ENCODE measurements around the gene IL1RL1. TPM values are rescaled to one million over a fixed set of nuclear protein-coding genes. Genes with fewer than 3 reads are reported as not detected.
A peak's percentile ranks its signal among the peaks of the same experiment; 100 is the strongest.
"Not testable (repeated sequence)": the region's sequence is repeated elsewhere in the genome, so short reads cannot be mapped to it uniquely, and the experiment has no call there.

The IL1RL1 gene
- total RNA-seq, 2 donors from 2014 or later: 15.8 to 16.2 TPM

DNA sequence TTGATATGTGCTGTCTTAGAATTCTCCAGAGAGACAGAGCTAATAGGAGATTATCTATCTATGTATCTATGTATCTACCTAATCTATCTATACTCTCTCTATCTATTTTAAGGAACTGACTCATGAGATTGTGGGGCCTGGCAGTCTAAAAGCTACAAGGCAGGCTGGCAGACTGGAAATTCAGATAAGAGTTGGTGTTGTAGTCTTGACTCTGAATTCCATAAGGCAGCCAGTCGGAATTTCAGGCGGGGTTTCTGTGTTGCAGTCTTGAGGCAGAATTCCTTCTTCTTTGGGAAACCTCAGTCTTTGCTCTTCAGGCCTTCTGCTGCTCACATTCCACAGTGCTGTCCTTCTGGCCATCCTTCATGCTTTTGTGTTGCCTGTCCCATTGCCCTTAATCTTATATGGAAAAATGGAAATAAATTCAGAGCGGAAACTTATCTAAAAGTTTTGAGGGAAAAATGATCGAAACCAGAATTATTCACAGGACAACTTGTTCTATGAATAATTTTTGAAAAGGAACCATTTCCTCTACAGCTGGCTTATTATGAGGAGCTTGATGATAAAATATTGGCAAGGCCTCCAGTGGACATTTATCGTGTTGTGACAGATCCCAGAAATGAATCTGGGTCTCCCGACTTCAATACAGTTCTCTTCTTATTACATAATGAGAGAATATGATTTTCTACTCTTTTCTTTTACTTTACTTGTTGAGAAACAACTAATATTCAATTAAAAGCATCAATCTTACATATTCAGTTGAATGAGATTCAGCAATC, 10.8 kb downstream of the IL1RL1 start:
- intact Hi-C loops (cut with DNase I): no loop called here
- no peak for DNase-seq (ENCODE audit: low spot score)

DNA sequence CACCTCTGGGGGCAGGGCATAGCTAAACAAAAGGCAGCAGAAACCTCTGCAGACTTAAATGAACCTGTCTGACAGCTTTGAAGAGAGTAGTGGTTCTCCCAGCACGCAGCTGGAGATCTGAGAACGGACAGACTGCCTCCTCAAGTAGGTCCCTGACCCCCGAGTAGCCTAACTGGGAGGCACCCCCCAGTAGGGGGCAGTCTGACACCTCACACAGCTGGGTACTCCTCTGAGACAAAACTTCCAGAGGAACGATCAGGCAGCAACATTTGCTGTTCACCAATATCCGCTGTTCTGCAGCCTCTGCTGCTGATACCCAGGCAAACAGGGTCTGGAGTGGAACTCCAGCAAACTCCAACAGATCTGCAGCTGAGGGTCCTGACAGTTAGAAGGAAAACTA, 13.6 kb downstream of the IL1RL1 start:
- DNase-seq (ENCODE audit: low spot score); intact Hi-C loops (cut with DNase I): not testable (repeated sequence)

DNA sequence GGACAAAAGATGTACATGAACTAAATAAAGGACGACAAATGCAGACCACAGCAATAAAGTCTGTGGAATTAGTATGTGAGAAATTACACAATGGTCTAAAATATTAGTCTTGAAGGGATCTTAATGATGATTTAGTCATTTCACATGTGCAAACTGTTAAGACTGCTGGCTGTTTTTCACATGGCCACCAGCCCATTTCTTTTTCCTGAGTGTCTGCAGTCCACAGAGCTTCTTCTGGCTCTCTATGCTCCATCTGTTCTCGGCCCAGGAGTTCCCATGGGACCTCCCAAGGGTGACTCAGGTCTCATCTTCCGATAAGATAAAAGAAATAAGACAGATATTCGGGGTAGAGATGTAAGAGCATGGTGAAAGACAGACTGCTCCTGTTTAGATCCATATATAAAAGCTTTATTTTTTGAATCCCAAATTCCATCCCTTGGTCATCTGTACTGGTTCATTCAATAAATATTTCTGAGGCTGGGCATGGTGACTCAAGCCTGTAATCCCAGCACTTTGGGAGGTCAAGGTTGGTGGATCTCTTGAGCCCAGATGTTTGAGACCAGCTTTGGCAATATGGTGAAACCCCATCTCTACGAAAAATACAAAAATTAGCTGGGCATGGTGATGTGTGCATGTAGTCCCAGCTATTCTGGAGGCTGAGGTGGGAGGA, 20.1 kb downstream of the IL1RL1 start:
- intact Hi-C loops (cut with DNase I): loop anchor here in 1 of 2 donors (5.0 kb wide), 1 partner anchor 1349 kb away; no protein-coding TSS in a partner anchor
- DNase-seq (ENCODE audit: low spot score): no peak

DNA sequence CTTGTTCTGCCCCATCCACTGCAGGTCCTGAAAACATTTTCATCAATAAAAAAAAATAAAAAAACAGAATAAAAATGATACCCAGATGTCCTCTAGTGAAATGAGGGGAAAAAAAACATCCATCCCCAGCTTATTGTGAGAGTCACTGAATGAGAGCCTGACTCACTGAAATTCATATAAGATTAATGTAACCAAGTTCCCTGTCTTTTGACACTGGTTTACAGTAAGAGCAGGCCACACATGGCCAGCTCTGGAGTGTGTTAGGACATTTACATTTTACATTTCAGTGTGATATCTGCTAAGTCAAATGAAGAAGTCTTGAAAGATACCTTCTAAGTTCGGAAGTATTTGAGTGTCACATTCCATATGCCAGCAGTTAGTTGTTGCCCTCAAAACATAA, 23.1 kb downstream of the IL1RL1 start:
- intact Hi-C loops (cut with DNase I): loop anchor here in 1 of 2 donors (5.0 kb wide), 1 partner anchor 1352 kb away; no protein-coding TSS in a partner anchor

DNA sequence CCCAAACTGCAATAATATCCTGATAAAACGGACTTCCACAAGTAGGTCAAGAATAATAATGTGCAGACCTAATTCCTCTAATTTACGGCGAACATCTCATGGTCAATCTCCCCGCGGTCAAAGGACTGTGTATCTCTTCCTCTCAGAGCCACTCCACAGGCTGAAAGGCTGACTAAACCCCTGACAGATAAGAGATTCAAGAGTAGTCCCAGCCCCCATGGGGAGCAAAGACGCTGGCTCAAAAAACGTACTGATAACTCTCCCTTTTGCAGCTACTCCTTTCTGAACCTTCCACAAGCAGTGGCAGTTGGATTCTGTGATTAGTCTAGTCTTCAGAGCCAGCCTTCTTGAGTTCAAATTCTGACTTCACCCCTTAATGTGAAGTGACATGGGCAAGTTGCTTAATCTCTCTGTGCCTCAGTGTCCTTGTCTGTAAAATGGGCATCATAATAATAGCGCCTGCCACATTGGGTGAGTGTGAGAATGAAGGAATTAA, 24.6 kb downstream of the IL1RL1 start:
- no peak for DNase-seq (ENCODE audit: low spot score)

More for the DNA sequence above, 23.1 kb downstream of the IL1RL1 start:
- DNase-seq (ENCODE audit: low spot score): no peak

DNA sequence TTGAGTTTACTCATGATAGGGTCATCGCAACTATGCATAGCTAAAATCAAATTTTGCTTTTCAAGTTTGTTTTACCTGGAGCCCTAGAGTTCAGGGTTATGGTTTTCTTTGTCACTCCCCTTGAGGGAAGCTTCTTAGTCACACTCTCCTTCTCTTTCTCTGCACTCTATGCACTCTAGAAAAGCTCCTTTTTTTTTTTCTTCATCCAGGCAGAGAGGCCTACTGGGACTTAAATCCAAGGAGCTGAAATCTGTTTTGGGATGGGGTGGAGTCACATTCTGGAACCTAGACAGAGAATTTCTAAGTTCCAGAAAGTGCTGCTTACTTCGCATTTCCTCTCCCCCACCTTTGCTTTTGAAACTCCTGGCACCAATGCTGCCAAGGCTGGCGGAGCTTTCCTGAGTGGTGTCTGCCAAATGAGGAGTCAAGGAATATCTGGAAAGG, 25.2 kb downstream of the IL1RL1 start:
- DNase-seq (ENCODE audit: low spot score): no peak
- intact Hi-C loops (cut with DNase I): no loop called here

More for the DNA sequence above, 24.6 kb downstream of the IL1RL1 start:
- intact Hi-C loops (cut with DNase I): no loop called here

DNA sequence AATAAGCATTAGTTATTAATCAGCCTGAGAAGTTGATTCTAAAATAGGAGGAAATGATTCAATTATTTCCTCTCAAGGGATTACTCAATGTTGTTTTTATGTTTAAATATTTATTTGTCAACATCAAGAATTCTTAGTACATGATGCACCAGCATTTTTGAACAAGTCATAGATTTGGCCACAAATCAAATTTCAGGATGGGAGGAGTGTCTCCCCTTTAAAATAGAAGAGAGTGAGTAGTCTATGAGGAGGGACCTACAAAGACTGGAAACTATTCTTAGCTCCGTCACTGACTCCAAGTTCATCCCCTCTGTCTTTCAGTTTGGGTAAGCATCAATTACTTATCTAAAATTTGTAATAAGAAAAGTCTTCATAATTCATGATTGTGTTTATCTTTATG, 25.6 kb downstream of the IL1RL1 start:
- intact Hi-C loops (cut with DNase I): no loop called here
- DNase-seq (ENCODE audit: low spot score): no peak

DNA sequence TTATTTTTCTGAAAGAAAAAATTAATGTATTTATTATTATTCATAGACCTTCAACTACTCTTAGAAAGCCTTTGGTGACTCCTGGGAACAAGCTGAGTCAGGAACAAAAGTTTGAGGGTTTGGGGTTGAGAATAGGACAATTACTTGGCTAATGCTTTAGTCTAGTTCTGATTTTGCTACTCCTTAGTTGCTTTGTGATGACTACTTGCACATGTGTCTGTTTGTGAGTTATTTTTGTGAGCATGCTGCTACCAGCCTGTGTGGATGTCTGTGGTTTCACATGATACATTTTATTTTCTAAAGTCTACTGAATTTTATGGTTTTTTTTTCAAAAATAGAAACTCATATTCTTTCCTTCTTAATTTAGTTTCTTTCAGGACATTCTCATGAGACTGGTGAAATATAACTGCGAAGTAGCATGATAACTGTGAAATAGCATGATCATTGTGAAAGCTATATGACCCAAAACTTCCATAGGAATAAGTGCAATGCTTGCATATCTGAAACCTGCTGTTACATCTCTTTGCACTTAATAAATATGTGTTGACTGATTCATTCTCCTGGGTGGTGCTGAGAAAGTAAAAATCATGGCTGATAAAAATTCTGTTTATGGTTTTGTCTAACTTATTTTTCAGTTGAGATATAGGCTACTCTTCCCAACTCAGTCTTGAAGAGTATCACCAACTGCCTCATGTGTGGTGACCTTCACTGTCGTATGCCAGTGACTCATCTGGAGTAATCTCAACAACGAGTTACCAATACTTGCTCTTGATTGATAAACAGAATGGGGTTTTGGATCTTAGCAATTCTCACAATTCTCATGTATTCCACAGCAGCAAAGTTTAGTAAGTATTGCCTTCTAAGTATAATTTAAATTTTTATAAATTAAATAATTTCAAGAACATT, 26.4 kb downstream of the IL1RL1 start:
- intact Hi-C loops (cut with DNase I): no loop called here
- DNase-seq (ENCODE audit: low spot score): no peak

DNA sequence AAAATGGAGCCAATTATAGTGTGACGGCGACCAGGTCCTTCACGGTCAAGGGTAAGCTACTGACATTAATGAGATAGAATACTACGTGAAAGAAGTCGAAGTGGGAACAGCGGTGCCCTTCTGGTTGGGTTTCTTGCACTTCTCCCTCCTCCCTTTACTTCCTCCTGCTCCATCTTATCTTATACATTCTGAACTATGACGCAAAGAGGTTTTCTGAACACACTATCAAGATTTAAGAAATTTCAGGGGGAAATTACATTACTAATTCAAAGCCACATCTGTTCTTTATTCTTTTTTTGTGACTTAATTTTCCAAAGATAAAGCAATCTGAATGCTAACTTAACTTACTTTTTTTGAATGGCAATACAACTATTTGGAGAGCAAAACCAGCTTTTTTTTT, 29.4 kb downstream of the IL1RL1 start:
- intact Hi-C loops (cut with DNase I): no loop called here
- no peak for DNase-seq (ENCODE audit: low spot score)

DNA sequence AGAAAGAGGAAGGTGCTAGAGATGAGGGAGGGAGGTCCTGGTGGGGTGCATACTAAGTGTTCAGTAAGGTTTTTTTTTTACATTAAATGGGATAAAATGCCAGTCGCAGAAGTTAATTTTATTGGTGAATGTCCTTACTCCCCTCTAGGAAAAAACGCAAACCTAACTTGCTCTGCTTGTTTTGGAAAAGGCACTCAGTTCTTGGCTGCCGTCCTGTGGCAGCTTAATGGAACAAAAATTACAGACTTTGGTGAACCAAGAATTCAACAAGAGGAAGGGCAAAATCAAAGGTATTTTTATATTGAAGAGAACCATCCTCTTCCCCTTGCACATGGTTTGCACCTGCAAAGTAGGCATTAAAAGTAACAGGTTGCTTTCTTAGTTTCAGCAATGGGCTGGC, 31.5 kb downstream of the IL1RL1 start:
- DNase-seq (ENCODE audit: low spot score): no peak
- intact Hi-C loops (cut with DNase I): no loop called here

DNA sequence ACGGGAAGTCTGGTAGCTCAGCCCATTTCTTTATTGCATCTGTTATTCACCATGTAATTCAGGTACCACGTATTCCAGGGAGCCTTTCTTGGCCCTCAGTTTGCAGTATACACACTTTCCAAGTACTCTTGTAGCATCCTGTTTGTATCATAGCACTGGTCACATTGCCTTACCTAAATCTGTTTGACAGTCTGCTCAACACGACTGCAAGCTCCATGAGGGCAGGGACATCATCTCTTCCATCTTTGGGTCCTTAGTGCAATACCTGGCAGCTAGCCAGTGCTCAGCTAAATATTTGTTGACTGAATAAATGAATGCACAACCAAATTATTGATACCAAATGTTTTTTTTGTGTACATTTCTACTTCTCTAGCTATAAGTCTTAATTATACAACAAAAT, 33.0 kb downstream of the IL1RL1 start:
- DNase-seq (ENCODE audit: low spot score): no peak
- intact Hi-C loops (cut with DNase I): no loop called here

DNA sequence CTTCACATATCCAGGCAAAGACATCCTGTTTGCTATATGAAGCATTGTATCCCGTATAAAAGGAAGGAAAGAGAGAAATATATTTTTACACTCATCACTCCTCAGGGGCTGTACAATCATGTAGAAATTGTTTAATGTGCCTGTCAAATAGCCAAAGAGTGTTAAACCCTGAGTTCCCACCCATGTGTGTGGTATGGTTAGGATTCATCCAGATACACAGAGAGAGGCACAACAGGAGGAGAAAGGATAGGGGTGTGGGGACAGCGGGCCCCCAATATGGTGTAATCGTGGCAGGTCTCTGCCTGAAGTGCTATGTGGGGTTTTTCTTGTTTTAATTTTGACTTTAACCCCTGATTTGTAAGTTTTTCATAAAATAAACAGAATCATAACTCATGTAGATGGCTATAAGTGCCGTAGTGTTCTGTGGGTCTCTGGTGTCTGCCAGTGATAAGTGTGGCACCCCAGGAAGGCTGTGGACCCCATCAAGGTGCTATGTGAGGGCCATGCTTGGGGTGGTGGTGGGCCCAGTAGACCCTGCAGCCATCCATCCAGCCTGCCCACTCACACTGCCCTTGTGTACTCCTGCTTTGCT, 34.1 kb downstream of the IL1RL1 start:
- DNase-seq (ENCODE audit: low spot score): no peak
- intact Hi-C loops (cut with DNase I): no loop called here

DNA sequence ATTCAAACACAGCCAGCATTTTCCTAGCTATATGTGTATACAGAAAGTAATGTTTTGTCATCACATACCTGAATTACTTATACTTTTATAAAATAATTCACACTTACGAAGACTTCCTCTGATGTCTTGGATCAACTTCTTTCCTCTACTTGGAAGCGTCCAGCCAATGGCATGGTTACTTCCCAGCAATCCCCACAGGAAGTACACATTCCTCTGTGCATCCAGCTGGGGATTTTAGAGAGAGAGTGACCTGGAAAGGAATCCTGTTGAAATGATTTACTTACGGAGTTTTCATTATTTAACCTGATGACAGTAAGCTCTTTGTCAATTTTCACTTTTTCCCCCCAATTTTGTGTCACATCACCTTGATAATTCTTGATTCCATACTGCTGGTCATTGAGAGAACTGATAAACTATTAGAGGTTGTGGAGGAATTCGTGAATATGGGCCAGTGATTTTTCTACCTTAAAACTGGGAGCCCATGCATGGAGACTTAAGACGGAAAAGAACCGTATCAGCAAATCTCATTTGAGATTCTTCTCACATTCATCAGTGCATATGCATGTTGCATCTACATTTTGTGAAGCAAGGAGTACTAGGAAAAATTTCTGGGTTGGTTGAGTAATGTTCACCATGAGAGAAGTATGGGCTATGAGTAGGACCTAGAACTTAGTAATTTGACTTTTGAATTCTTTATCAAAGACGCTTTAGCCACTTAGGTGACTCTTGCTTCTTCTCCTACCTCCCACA, 35.2 kb downstream of the IL1RL1 start:
- intact Hi-C loops (cut with DNase I): no loop called here
- DNase-seq (ENCODE audit: low spot score): no peak

DNA sequence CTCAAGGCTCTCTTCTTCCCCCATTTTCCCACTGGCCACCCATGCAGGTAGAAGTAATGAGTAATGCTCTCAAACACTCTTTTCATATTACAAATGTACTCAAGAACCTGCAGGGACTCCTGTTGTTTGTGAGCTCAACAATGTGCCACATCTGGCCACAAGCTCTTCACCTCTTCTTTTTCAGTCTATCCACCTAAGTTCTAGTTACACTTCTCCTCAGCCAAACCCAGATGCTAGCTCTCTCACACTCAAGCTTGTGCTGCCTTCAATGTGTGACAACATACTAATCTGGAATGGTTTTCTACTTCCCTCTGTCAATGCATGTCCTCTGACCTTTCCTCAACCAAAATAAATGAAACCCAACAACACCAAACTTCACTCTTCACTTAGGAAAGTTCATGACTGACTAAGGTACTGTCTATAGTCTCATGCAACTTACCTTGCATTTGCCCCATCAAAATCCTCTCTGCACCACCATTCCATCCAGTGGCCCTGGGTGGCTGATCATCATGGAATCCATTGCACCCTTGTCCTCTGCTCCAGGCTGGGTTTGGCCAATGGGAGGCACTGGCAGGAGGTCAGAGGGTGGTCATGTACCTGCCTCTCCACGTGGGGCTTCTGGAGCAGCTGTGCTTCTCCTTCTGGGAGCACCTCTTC, 38.9 kb downstream of the IL1RL1 start:
- intact Hi-C loops (cut with DNase I): no loop called here
- DNase-seq (ENCODE audit: low spot score): no peak

DNA sequence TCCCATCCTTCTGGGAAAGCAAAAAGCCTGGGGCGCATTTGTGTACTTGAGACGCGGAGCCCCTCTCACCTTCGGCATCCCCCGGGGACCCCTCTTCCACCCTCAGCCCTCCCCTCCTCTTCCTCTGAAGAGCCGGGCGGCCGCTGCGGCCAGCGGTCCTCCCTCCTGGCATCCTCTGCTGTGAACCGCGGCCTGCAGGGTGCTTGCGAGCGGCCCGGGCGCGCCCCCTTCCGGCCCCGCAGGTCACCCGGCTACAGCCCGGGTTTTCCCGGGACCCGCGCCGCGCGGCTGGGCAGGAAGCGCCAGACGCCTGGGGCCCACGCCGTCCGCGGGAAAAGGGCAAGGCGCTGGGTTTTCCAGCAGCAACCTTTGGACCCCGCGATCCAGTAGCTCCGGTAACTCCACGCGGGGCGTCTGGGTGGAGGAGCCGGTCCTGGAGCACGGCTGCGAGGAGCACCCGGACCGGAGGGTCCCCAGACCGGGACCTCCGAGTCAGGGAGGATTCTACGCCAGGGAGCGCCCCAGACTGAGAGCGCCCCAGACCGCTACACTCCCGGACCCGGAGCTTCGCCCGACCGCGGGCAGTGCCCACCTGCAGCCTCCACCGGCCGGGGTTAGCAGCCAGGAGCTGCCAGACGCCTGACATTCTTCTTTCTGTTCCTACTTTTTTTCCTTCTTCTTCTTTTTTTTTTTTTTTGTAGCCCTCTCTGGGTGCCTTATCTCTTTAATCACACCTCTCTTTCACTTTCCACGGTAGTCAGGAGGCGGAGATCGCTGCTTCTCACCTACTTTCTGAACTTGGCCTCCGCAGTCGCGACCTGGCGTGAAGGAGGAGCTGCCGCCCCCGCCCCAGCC, 44.4 kb downstream of the IL1RL1 start, which contains the start of gene IL18R1:
TSS of gene IL18R1 (plus strand) at position 271 of the 855 bp plus-strand sequence. CDS start 6,865 bp downstream, outside the sequence.
- intact Hi-C loops (cut with DNase I): no loop called here
- DNase-seq (ENCODE audit: low spot score): peak; percentile 93

DNA sequence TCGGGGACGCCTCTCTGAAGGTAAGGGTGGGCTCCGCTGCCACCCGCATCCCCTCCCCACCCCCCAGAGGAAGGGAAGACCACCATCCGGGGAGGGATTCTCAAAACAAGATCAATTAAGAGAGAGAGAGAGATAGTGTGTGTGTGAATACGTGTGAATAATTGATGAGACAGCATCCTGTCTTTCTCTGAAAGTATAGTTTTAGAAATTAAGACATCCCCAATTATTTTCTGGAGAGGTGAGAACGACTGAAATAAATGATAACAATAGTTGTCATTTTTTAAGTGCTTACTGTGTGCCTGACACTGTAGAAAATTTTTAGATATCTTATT, 45.0 kb downstream of the IL1RL1 start:
- intact Hi-C loops (cut with DNase I): no loop called here
- no peak for DNase-seq (ENCODE audit: low spot score)

DNA sequence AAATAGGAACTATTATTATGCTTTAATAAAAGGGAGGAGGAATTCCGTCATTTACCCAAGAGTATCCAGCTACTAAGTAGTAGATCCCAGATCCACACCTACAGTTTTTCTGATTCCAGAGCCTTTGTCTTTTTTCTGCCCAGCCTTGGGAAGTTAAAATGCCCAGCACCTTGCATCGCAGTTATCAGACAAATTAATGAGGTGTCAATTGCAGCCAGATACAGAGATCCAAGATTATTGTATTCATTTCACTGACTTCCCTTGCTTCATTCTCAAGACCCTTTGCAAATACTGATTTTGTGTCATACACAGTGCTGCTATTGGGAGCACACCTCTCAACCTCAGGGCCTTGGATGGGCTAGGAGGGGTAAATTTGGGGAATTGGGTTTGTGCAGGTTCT, 45.4 kb downstream of the IL1RL1 start:
- DNase-seq (ENCODE audit: low spot score): no peak
- intact Hi-C loops (cut with DNase I): no loop called here
